ENCODE results near the gene LPAR1. TPM values are rescaled to one million over a fixed set of nuclear protein-coding genes. Genes with fewer than 3 reads are reported as not detected.

Gene LPAR1
- total RNA-seq, 1 experiment from 2014 or later, result 4.9 TPM

GRCh38 chr9:110908894-110909293 is 129.4 kb downstream of the LPAR1 start (continued):
- no peak for TF ChIP-seq USF1 (CRISPR knock-in tag; IDR thresholded peaks at IDR 0.05)
- no peak for TF ChIP-seq ATF1 (CRISPR knock-in tag; IDR thresholded peaks at IDR 0.05)
- no peak for TF ChIP-seq MXD4 (CRISPR knock-in tag; IDR thresholded peaks at IDR 0.05; ENCODE audit: borderline replicate concordance)
- no peak for TF ChIP-seq ZNF512 (CRISPR knock-in tag; IDR thresholded peaks at IDR 0.05; ENCODE audit: borderline replicate concordance)
- no peak for TF ChIP-seq ZNF317 (CRISPR knock-in tag; IDR thresholded peaks at IDR 0.05; ENCODE audit: borderline replicate concordance, low read depth)
- TF ChIP-seq NR1H2 (CRISPR knock-in tag; IDR thresholded peaks at IDR 0.05), result no peak
- TF ChIP-seq PRDM15 (CRISPR knock-in tag; IDR thresholded peaks at IDR 0.05), result no peak
- no peak for TF ChIP-seq MAX (CRISPR knock-in tag; IDR thresholded peaks at IDR 0.05)
- TF ChIP-seq ZNF121 (CRISPR knock-in tag; IDR thresholded peaks at IDR 0.05), result no peak
- TF ChIP-seq FOXP1 (CRISPR knock-in tag; IDR thresholded peaks at IDR 0.05; ENCODE audit: borderline replicate concordance), result no peak

- H3K27ac Mint-ChIP-seq, result no peak overlapping the region
- no peak for TF ChIP-seq CBFB (CRISPR knock-in tag; IDR thresholded peaks at IDR 0.05; ENCODE audit: low read depth)
- no peak for TF ChIP-seq RORB (CRISPR knock-in tag; IDR thresholded peaks at IDR 0.05)
- TF ChIP-seq AFF4 (CRISPR knock-in tag; IDR thresholded peaks at IDR 0.05; ENCODE audit: borderline replicate concordance), result no peak
- no peak for TF ChIP-seq IRF1 (CRISPR knock-in tag; IDR thresholded peaks at IDR 0.05)
- no peak for TF ChIP-seq NR2C2 (CRISPR knock-in tag; IDR thresholded peaks at IDR 0.05)
- no peak for TF ChIP-seq ZNF317 (CRISPR knock-in tag; IDR thresholded peaks at IDR 0.05; ENCODE audit: borderline replicate concordance, low read depth)
- TF ChIP-seq SOX15 (CRISPR knock-in tag; IDR thresholded peaks at IDR 0.05), result no peak
- no peak for TF ChIP-seq USF2 (CRISPR knock-in tag; IDR thresholded peaks at IDR 0.05)
- no peak for TF ChIP-seq TP53 (CRISPR knock-in tag; IDR thresholded peaks at IDR 0.05)
- no peak for TF ChIP-seq GRHL2 (CRISPR knock-in tag; IDR thresholded peaks at IDR 0.05; ENCODE audit: insufficient replicate concordance, severe bottlenecking)
- TF ChIP-seq EMX1 (CRISPR knock-in tag; IDR thresholded peaks at IDR 0.05), result no peak
- no peak for TF ChIP-seq ZNF232 (CRISPR knock-in tag; IDR thresholded peaks at IDR 0.05)
- TF ChIP-seq TEAD4 (CRISPR knock-in tag; IDR thresholded peaks at IDR 0.05), result no peak
- no peak for TF ChIP-seq ELF4 (CRISPR knock-in tag; IDR thresholded peaks at IDR 0.05; ENCODE audit: low read depth)
- no peak for TF ChIP-seq E2F1 (CRISPR knock-in tag; IDR thresholded peaks at IDR 0.05)
These were observed 137.4 kb downstream of the LPAR1 start for GRCh38 chr9:110900917-110901316.

More at GRCh38 chr9:110900917-110901316, 137.4 kb downstream of the LPAR1 start:
- Mint-ChIP-seq H3K27me3 (ENCODE audit: low read depth) (no peaks in the 10 kb centered on the region), H3K4me3 (no peak overlapping the region), H3K9me3 (peaks cover 39% of the 10 kb centered on the region), H3K4me1 (no peaks in the 10 kb centered on the region), H3K36me3 (peaks cover 35% of the 10 kb centered on the region)
- CTCF ChIA-PET, result no interaction called here
- DNase-seq (ENCODE audit: low spot score) (no peak), ATAC-seq (no peak)
- POLR2A ChIA-PET, result no interaction called here
